Fibroblast of the aortic adventitia (primary cell): ENCODE data around the gene FUS. TPM values are rescaled to one million over a fixed set of nuclear protein-coding genes. Genes with fewer than 3 reads are reported as not detected.
"Not testable (repeated sequence)": the region's sequence is repeated elsewhere in the genome, so short reads cannot be mapped to it uniquely, and the experiment has no call there.

ENCODE experiments used
- DNase-seq: peaks from one replicate; pipeline ENCODE4 v3.0.0-alpha.2; 2010; ENCODE audit warnings: low read depth
- H3K4me3 ChIP-seq: 2 replicates; pipeline ENCODE4 v1.5.1; 2011; ENCODE audit warnings: low read depth, mild to moderate bottlenecking, control low read depth, low read length, moderate library complexity
- total RNA-seq: library from RNA; depleted of rRNA; stranded (reverse); fragments of >200 nt; gene quantifications from 2 replicates; pipeline ENCODE4 v1.2.3, GENCODE V29; 2012; ENCODE audit warnings: low replicate concordance
- TF ChIP-seq, protein P1 (sequence below): IDR thresholded peaks from 2 replicates; pipeline ENCODE4 v1.5.1; 2011; ENCODE audit warnings: mild to moderate bottlenecking, low read length, control low read depth, inconsistent platforms; ENCODE audit not compliant: insufficient read depth

FUS gene
- total RNA-seq, 1 donor: 65.3 TPM

DNA sequence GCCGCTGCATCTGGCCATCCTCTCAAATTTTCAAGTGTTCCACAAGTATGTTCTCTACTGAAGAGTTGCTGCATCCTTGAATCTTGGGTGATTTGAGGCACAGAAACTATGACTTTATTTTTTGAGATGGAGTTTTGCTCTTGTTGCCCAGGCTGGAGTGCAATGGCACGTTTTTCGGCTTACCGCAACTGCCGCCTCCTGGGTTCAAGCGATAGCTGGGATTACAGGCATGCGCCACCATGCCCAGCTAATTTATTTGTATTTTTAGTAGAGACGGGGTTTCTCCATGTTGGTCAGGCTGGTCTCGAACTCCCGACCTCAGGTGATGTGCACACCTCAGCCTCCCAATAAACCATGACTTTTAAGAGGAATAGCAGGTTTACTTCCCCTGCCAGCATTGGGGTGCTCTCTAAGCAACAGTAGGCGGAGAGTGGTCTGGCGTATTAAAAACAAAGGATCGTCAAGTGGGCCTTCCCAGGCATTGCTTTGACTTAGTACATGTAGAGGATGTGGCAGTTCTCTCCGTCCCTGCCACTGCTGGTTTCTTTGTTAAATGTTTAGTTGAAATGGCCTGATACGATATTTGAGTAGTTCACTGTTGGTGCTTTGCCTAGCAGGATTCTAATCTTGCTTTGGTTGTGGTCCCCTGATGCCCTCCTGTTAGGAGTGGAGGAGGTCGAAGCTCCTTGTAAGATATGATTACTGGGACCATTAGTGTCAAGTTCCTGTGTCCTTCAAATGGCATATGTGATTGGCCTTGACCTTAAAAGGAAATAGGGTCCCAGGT, 13.1 kb downstream of the FUS start:
- TF ChIP-seq, protein P1, sequence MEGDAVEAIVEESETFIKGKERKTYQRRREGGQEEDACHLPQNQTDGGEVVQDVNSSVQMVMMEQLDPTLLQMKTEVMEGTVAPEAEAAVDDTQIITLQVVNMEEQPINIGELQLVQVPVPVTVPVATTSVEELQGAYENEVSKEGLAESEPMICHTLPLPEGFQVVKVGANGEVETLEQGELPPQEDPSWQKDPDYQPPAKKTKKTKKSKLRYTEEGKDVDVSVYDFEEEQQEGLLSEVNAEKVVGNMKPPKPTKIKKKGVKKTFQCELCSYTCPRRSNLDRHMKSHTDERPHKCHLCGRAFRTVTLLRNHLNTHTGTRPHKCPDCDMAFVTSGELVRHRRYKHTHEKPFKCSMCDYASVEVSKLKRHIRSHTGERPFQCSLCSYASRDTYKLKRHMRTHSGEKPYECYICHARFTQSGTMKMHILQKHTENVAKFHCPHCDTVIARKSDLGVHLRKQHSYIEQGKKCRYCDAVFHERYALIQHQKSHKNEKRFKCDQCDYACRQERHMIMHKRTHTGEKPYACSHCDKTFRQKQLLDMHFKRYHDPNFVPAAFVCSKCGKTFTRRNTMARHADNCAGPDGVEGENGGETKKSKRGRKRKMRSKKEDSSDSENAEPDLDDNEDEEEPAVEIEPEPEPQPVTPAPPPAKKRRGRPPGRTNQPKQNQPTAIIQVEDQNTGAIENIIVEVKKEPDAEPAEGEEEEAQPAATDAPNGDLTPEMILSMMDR: no peak
- DNase-seq: no peak
- H3K4me3 ChIP-seq: no peak overlapping the region

DNA sequence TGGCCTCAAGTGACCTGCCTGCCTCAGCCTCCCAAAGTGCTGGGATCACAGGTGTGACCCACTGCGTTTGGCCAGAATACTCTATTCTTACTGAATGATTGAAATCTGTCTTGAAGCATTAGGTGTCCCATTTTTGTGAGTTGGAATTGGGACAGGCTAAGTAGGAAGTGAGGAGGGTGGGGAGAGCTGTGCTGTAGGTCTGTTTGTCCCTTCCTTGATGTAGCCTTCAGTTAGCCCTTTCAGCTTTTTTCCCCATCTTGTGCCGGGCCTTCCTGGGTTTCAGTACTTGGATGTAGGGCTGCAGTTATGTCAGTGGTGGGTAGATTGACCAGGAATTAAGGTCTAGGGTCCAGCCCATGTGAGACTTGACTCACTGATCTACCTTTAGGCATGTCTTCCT, 13.9 kb downstream of the FUS start:
- DNase-seq: no peak
- no peak overlapping the region for H3K4me3 ChIP-seq
- TF ChIP-seq, protein P1: no peak

- TF ChIP-seq, protein P1: no peak
- no peak overlapping the region for H3K4me3 ChIP-seq
- DNase-seq: no peak
Observed at GRCh38 chr16:31194898-31195297, 15.0 kb downstream of the FUS start.

GRCh38 chr16:31195861-31196260, 15.9 kb downstream of the FUS start:
- not testable (repeated sequence) for DNase-seq, H3K4me3 ChIP-seq

- TF ChIP-seq, protein P1: no peak
- H3K4me3 ChIP-seq: no peak overlapping the region
- no peak for DNase-seq
Observed at GRCh38 chr16:31196324-31197088, 16.6 kb downstream of the FUS start.

- TF ChIP-seq, protein P1: no peak
- no peak overlapping the region for H3K4me3 ChIP-seq
- DNase-seq: no peak
Observed at GRCh38 chr16:31198207-31198882, 18.4 kb downstream of the FUS start.
